Measurements from ENCODE around the gene CKMT2. TPM values are rescaled to one million over a fixed set of nuclear protein-coding genes. Genes with fewer than 3 reads are reported as not detected.

CKMT2 gene
- total RNA-seq, 1 experiment from 2014 or later, result 1.8 TPM

DNA sequence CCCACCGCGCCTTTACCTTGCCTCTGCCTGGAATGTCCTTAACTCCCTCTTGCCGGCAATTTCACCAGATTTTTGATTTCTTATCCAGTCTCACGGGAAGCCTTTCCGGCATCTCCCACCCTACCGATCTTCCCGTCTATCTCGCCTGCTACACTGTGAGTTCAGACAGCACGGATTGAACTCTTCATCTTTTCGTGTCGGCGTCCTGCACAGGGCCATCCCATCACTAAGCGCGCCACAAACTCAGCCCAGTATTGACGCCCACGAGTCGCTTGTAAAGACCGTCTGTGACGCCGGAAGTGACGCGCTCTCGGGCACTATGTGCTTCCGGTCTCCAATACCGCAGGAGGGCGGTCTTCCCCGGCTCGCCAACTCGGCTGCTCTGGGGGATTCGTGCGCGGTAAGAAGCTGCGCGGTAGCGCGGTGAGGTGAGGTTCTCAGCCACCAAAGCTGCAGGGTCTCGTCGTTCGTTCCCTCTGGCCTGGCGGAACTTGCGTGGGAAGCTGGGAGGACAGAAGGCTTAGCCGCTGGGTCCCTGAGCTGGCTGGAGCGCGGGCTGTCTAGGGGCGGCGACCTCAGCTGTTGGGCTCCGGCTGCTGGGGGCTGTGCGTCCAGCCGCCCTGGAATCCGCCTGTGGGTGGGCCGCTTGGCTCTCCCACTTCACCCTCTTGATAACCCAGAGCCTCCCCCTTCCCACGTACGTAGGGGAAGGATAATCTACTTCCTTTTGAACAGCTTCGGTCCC is 68.3 kb downstream of the CKMT2 start, which contains the start of gene ZCCHC9 (continued):
- TF ChIP-seq, protein P1, sequence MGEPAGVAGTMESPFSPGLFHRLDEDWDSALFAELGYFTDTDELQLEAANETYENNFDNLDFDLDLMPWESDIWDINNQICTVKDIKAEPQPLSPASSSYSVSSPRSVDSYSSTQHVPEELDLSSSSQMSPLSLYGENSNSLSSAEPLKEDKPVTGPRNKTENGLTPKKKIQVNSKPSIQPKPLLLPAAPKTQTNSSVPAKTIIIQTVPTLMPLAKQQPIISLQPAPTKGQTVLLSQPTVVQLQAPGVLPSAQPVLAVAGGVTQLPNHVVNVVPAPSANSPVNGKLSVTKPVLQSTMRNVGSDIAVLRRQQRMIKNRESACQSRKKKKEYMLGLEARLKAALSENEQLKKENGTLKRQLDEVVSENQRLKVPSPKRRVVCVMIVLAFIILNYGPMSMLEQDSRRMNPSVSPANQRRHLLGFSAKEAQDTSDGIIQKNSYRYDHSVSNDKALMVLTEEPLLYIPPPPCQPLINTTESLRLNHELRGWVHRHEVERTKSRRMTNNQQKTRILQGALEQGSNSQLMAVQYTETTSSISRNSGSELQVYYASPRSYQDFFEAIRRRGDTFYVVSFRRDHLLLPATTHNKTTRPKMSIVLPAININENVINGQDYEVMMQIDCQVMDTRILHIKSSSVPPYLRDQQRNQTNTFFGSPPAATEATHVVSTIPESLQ (CRISPR knock-in tag; IDR thresholded peaks at IDR 0.05), result no peak
- TF ChIP-seq FOXP4 (CRISPR knock-in tag; IDR thresholded peaks at IDR 0.05), result peak; percentile 73
- TF ChIP-seq FOXP1 (CRISPR knock-in tag; IDR thresholded peaks at IDR 0.05; ENCODE audit: borderline replicate concordance), result peak; percentile 67; the same call in 1 of the 2 replicates
- no peak for TF ChIP-seq TP53 (CRISPR knock-in tag; IDR thresholded peaks at IDR 0.05)
- no peak for TF ChIP-seq ZNF263 (CRISPR knock-in tag; IDR thresholded peaks at IDR 0.05; ENCODE audit: low read depth)
- TF ChIP-seq MAX (CRISPR knock-in tag; IDR thresholded peaks at IDR 0.05), result peak; percentile 93
- TF ChIP-seq CBFB (CRISPR knock-in tag; IDR thresholded peaks at IDR 0.05; ENCODE audit: low read depth), result no peak
- peak; percentile 95 for TF ChIP-seq KAT7 (CRISPR knock-in tag; IDR thresholded peaks at IDR 0.05; ENCODE audit: borderline replicate concordance)
- no peak for TF ChIP-seq PRRX2 (CRISPR knock-in tag; IDR thresholded peaks at IDR 0.05)
- TF ChIP-seq NFATC4 (CRISPR knock-in tag; IDR thresholded peaks at IDR 0.05), result no peak
- no peak for TF ChIP-seq ELF4 (CRISPR knock-in tag; IDR thresholded peaks at IDR 0.05; ENCODE audit: low read depth)
- TF ChIP-seq, protein P2, sequence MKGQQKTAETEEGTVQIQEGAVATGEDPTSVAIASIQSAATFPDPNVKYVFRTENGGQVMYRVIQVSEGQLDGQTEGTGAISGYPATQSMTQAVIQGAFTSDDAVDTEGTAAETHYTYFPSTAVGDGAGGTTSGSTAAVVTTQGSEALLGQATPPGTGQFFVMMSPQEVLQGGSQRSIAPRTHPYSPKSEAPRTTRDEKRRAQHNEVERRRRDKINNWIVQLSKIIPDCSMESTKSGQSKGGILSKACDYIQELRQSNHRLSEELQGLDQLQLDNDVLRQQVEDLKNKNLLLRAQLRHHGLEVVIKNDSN (CRISPR knock-in tag; IDR thresholded peaks at IDR 0.05), result peak; percentile 63; the same call in 1 of the 2 replicates
- TF ChIP-seq, protein P3, sequence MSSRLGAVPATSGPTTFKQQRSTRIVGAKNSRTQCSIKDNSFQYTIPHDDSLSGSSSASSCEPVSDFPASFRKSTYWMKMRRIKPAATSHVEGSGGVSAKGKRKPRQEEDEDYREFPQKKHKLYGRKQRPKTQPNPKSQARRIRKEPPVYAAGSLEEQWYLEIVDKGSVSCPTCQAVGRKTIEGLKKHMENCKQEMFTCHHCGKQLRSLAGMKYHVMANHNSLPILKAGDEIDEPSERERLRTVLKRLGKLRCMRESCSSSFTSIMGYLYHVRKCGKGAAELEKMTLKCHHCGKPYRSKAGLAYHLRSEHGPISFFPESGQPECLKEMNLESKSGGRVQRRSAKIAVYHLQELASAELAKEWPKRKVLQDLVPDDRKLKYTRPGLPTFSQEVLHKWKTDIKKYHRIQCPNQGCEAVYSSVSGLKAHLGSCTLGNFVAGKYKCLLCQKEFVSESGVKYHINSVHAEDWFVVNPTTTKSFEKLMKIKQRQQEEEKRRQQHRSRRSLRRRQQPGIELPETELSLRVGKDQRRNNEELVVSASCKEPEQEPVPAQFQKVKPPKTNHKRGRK (CRISPR knock-in tag; IDR thresholded peaks at IDR 0.05; ENCODE audit: borderline replicate concordance), result no peak

- ChIA-PET POLR2A (interaction anchor here (1.0 to 1.3 kb wide), 2 partner anchors 11 to 17 kb away, joined by 3 read pairs; no protein-coding TSS in a partner anchor), CTCF (interaction anchor here (0.6 kb wide), 1 partner anchor 590 kb away, joined by 4 read pairs; no protein-coding TSS in a partner anchor)
- Mint-ChIP-seq H3K9me3 (no peaks in the 10 kb centered on the region), H3K27me3 (ENCODE audit: low read depth) (no peaks in the 10 kb centered on the region), H3K36me3 (peaks cover 3% of the 10 kb centered on the region), H3K4me3 (peak overlapping the region; percentile 96), H3K27ac (no peak overlapping the region), H3K4me1 (peaks cover 17% of the 10 kb centered on the region)
- no peak for ATAC-seq
- DNase-seq (ENCODE audit: low spot score), result no peak
- TF ChIP-seq JAZF1 (CRISPR knock-in tag; IDR thresholded peaks at IDR 0.05) (no peak), JUN (CRISPR knock-in tag; IDR thresholded peaks at IDR 0.05) (no peak), ZNF121 (CRISPR knock-in tag; IDR thresholded peaks at IDR 0.05) (no peak), ZNF219 (CRISPR knock-in tag; IDR thresholded peaks at IDR 0.05; ENCODE audit: borderline replicate concordance) (no peak), ETV6 (CRISPR knock-in tag; IDR thresholded peaks at IDR 0.05) (no peak)
- TF ChIP-seq, protein P4, sequence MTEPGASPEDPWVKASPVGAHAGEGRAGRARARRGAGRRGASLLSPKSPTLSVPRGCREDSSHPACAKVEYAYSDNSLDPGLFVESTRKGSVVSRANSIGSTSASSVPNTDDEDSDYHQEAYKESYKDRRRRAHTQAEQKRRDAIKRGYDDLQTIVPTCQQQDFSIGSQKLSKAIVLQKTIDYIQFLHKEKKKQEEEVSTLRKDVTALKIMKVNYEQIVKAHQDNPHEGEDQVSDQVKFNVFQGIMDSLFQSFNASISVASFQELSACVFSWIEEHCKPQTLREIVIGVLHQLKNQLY (CRISPR knock-in tag; IDR thresholded peaks at IDR 0.05), result no peak
- TF ChIP-seq, protein P5, sequence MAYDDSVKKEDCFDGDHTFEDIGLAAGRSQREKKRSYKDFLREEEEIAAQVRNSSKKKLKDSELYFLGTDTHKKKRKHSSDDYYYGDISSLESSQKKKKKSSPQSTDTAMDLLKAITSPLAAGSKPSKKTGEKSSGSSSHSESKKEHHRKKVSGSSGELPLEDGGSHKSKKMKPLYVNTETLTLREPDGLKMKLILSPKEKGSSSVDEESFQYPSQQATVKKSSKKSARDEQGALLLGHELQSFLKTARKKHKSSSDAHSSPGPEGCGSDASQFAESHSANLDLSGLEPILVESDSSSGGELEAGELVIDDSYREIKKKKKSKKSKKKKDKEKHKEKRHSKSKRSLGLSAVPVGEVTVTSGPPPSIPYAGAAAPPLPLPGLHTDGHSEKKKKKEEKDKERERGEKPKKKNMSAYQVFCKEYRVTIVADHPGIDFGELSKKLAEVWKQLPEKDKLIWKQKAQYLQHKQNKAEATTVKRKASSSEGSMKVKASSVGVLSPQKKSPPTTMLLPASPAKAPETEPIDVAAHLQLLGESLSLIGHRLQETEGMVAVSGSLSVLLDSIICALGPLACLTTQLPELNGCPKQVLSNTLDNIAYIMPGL (CRISPR knock-in tag; IDR thresholded peaks at IDR 0.05), result no peak
- TF ChIP-seq, protein P6, sequence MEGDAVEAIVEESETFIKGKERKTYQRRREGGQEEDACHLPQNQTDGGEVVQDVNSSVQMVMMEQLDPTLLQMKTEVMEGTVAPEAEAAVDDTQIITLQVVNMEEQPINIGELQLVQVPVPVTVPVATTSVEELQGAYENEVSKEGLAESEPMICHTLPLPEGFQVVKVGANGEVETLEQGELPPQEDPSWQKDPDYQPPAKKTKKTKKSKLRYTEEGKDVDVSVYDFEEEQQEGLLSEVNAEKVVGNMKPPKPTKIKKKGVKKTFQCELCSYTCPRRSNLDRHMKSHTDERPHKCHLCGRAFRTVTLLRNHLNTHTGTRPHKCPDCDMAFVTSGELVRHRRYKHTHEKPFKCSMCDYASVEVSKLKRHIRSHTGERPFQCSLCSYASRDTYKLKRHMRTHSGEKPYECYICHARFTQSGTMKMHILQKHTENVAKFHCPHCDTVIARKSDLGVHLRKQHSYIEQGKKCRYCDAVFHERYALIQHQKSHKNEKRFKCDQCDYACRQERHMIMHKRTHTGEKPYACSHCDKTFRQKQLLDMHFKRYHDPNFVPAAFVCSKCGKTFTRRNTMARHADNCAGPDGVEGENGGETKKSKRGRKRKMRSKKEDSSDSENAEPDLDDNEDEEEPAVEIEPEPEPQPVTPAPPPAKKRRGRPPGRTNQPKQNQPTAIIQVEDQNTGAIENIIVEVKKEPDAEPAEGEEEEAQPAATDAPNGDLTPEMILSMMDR (IDR thresholded peaks at IDR 0.05), result no peak
- TF ChIP-seq, protein P7, sequence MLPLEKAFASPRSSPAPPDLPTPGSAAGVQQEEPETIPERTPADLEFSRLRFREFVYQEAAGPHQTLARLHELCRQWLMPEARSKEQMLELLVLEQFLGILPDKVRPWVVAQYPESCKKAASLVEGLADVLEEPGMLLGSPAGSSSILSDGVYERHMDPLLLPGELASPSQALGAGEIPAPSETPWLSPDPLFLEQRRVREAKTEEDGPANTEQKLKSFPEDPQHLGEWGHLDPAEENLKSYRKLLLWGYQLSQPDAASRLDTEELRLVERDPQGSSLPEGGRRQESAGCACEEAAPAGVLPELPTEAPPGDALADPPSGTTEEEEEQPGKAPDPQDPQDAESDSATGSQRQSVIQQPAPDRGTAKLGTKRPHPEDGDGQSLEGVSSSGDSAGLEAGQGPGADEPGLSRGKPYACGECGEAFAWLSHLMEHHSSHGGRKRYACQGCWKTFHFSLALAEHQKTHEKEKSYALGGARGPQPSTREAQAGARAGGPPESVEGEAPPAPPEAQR (CRISPR knock-in tag; IDR thresholded peaks at IDR 0.05), result no peak
Measured at GRCh38 chr5:81302596-81302995, 69.5 kb downstream of the CKMT2 start.

All from WTC11 (cell line).